Lower leg skin (tissue), 3 donors: Measurements from ENCODE around the gene RSBN1L.

Experiments used
- CTCF ChIP-seq, 3 donors: fragments of 450-650 bp; IDR thresholded peaks; one replicate each; pipeline ENCODE4 v1.5.1; 2016; ENCODE audit warnings: antibody characterized with exemption in 3 of 3, mild to moderate bottlenecking in 3 of 3, moderate library complexity in 2 of 3
- POLR2A ChIP-seq, 2 donors: fragments of 450-650 bp; IDR thresholded peaks; one replicate each; pipeline ENCODE4 v1.6.1; 2016 to 2017; ENCODE audit warnings: antibody characterized with exemption in 2 of 2, mild to moderate bottlenecking in 1 of 2, moderate library complexity in 1 of 2

GRCh38 chr7:77687747-77688144 is 8.5 kb upstream of the RSBN1L start:
- TF ChIP-seq CTCF (IDR thresholded peaks at IDR 0.05) = no peak
- no peak for TF ChIP-seq POLR2A (IDR thresholded peaks at IDR 0.05)
